HG03060 (cell line): Measurements from ENCODE around the gene DNM3.
"Not testable (repeated sequence)": the region's sequence is repeated elsewhere in the genome, so short reads cannot be mapped to it uniquely, and the experiment has no call there.

ENCODE experiments used
- ATAC-seq: cut with Tn5 transposase; IDR thresholded peaks from one replicate; pipeline ENCODE4 v1.9.1; 2021; ENCODE audit warnings: low read depth, moderate number of reproducible peaks; ENCODE audit not compliant: unreplicated experiment

DNM3 gene

DNA sequence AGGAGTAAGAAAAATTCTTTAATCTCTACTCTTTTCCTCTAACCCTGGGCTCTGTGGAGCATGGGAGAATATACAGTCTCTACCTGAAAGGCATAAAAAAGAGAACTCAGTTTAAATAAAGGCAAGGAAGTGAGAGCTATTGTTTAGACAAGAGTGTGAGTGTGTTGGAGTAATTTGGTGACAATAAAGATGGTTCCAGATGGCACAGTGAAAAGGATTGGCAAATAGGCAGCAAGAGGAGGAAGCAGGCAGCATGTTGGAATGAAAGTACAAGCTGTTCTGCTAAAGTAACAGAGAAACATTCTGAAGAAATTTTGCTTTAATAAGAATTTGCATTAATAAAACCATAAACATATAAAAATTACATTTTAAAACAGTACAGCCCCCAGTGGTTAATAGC lies 163.4 kb downstream of the DNM3 start:
- ATAC-seq, result no peak

DNA sequence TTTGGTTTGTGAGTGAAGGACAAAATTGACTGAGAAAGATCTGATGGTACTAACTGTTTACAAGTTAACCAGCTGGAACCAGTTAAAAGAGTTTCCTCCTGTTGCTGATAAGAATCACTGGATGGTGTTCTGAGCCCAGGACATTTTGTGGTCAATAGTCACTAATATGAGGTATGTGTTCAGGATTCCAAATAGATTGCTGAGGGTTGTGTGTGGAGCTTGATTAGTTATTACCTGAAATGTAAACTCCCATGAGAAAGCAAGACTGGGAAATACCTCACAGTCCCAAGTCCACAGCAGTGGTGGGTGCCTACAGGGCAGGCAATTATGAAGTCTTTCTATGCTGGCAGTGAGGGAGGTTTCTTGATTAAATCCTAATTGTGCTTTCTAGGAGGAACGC lies 164.6 kb downstream of the DNM3 start:
- ATAC-seq, result no peak

DNA sequence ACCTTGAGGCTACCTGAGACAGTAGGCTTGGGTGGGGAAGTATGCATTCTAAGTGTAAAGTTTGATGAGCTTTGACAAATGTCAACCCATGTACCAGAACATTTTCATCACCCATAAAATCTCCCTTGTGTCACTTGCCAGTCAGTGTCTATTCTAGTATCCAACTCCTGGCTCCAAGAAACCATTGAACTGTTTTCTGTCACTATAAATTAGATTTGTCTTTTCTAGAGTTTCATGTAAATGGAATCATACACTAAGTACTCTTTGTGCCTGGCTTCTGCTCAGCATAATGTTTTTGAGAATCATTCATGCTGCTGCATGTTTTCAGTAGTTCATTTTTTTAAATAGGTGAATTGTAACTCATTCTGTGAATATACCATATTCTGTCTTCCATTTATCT lies 165.4 kb downstream of the DNM3 start:
- no peak for ATAC-seq

DNA sequence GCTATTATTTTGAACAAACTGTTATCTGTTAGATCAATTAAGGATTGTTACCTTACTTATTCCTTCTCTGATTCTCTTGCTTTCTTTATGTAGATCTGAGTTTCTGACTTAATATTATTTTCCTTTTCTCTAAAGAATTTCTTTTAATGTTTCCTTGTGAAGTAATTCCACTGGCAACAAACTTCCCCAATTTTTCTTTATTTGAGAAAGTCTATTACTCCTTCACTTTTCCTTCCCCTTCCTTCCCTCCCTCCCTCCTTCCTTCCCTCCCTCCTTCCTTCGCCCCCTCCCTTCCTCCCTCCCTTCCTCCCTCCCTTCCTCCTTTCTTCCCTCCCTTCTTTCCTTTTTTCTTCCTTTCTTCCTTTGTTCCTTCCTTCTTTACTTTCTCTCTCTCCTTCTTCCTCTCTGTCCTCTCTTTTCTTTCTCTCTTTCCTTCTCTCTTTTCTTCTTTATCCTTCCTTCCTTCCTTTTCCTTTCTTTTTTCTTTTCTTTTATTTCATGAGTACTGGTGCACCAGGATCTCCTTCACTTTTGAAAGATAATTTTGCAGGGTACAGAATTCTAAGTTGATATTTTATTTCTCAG lies 177.5 kb downstream of the DNM3 start:
- no peak for ATAC-seq

DNA sequence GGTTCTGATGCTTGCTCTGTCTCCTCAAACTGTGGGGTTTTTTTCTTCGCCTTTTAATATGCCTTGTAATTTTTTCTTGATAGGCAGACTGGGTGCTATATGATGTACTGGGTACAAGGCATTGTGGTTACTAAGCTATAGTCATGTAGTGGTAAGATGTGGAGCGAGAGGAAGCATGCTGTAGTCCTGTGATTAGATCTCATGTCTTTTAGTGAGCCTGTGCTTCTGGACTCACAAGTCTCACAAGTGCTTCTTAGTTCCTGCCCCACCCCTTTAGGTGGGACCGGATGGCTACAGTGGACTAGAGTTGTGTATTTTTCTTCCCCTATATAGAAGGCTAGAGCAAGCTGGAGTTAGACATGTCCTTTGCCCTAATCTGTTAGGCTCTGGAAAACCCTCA lies 178.7 kb downstream of the DNM3 start:
- no peak for ATAC-seq

DNA sequence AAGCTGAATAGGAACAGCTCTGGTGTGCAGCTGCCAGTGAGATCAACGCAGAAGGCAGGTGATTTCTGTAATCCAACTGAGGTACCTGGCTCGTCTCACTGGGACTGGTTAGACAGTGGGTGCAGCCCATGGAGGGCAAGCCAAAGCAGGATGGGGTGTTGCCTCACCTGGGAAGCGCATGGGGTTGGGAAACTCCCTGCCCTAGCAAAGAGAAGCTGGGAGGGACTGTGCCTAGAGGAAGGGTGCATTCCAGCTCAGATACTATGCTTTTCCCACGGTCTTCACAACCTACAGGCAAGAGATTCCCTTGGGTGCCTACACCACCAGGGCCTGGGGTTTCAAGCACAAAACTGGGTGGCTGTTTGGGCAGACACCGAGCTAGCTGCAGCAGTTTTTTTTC lies 183.2 kb downstream of the DNM3 start:
- no peak for ATAC-seq

DNA sequence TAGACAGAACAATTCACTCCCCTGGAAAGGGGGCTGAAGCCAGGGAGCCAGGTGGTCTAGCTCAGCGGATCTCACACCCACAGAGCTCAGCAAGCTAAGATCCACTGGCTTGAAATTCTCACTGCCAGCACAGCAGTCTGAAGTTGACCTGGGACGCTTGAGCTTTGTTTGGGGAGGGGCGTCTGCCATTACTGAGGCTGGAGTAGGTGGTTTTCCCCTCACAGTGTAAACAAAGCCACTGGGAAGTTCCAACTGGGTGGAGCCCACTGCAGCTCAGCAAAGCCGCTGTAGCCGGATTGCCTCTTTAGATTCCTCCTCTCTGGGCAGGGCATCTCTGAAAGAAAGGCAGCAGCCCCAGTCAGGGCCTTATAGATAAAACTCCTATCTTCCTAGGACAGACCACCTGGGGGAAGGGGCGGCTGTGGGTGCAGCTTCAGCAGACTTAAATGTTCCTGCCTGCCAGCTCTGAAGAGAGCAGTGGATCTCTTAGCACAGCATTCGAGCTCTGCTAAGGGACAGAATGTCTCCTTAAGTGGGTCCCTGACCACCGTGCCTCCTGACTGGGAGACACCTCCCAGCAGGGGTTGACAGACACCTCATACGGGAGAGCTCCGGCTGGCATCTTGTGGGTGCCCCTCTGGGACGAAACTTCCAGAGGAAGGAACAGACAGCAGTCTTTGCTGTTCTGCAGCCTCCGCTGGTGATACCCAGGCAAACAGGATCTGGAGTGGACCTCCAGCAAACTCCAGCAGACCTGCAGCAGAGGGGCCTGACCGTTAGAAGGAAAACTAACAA lies 183.8 kb downstream of the DNM3 start:
- ATAC-seq, result not testable (repeated sequence)

DNA sequence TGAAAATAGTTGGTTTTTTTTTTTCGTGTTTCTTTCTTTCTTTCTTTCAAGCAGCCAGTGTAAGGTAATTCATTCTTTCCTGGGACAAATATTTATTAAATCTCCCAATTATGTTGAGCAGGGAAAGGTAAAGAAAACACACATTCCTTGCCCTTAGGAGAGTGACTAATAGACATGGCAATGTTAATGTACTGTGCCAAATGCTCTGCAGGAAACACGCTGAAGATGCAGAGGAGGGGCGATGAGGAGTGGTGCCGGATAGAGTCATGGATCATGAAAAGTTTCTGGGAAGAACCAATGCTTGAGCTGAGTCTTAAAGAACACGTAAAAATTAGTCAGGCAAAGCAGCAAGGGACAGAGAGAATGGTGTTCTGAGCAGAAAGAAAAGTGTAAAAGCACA lies 199.2 kb downstream of the DNM3 start:
- no peak for ATAC-seq

DNA sequence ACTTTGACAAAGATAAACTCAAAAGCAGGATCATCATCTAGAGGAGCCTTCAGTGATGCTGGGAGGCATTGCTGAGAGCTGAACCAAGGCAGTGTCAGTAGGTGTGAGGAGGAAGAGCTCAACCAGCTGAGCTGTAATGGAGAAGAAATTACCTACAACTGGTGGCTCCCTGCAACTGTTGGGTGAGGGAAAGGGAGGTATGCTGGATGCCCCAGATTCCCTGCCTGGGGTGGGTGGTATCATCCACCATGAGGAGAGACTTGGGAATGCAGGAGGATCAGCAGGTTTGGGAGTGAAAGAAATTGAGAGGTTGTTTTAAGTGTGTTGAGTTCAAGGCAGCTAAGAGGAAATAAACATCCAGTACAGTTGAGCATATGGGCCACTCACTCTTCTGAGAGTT lies 199.8 kb downstream of the DNM3 start:
- no peak for ATAC-seq

DNA sequence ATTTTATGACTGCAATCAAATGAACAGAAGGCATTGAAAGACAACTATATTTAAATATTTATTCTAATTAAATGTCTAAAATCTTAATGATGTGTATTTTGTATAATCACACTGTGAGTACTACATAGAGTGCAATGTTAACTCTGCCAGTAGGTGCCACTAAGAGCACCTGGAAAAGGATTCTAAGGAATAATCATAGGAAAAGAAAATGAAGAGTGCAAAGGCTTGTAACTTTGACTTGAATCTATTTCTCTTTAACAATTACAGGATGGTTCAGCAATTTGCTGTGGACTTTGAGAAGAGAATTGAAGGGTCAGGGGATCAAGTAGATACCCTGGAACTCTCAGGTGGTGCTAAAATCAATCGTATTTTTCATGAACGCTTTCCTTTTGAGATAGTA lies 200.4 kb downstream of the DNM3 start:
- ATAC-seq, result no peak

DNA sequence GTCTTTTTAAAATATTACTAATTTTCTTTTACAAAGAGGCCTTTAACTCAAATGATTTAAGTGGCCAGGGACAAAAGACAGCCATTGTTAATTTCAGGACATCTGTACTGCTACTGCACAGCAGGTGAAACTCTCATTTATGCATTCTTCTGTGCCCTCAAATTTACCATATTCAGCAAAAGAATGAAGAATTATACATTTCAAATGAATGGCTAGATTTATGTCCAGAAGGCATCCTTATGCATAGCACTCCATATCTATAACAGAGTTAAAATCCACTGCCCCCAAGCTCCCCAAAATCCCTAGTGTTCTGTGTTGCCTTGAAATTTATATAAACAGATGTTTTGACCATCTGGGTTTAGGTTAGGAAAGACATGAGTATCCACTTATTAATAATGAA lies 202.6 kb downstream of the DNM3 start:
- no peak for ATAC-seq

DNA sequence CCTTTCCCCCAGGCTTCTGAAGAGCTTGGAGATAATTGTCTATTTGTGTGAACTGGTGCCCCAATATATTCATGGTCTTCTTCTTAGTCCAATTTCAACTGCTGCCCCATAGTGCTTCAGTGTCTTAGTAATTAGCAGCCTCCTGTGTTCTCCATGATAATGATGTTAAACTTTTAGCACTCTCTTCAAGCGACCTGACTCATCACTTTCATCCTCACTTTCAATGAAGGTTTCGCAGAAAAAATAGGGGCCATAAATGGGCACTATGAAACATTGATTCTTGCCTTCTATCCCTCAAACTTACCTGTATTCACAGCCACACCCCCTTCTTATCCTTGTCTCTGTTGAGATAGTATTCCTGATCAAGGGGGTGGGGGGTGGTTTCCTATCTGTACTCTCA lies 210.6 kb downstream of the DNM3 start:
- no peak for ATAC-seq

DNA sequence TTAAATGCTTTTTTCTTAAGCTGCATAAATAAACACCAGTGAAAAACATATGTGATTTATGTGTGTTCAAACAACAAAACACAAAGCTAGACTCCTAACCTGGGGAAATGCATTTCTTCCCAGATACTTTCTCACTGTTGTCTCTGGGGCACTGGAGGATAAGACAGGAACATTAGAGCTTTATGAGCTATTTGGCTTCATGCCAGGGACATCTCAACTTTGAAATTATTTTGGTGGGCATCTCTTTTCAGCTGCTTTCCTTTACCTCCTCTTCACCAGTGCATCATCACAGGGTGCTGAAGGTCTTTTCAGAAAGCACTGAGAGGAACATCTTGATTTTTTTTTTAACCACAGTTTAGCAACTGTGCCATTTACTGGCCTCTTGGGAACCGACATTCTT lies 212.9 kb downstream of the DNM3 start:
- no peak for ATAC-seq

DNA sequence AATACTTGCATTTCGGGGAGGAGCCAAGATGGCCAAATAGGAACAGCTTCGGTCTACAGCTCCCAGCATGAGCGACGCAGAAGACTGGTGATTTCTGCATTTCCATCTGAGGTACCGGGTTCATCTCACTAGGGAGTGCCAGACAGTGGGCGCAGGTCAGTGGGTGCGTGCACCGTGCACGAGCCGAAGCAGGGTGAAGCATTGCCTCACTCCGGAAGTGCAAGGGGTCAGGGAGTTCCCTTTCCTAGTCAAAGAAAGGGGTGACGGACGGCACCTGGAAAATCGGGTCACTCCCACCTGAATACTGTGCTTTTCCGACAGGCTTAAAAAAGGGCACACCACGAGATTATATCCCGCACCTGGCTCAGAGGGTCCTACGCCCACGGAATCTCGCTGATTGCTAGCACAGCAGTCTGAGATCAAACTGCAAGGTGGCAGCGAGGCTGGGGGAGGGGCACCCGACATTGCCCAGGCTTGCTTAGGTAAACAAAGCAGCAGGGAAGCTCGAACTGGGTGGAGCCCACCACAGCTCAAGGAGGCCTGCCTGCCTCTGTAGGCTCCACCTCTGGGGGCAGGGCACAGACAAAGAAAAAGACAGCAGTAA lies 214.6 kb downstream of the DNM3 start:
- not testable (repeated sequence) for ATAC-seq

DNA sequence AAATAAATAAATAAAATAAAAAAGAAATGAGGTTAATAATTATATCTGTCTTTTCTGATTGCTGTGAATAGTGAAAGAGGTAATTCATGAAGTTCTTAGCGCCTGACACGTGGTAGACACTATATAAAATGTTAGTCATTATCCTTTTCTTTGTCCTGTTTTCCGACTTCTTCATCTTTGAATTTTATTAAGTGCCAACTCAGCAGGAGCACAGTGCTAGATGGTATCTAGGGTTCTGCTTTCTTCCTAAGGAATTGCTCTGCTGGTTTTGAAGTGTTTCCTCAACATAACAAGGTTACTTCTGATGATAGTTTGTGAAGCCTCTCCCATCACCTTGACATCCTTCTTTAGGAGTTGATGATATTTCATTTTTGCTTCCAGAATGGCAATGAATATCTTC lies 227.0 kb downstream of the DNM3 start:
- ATAC-seq, result no peak

DNA sequence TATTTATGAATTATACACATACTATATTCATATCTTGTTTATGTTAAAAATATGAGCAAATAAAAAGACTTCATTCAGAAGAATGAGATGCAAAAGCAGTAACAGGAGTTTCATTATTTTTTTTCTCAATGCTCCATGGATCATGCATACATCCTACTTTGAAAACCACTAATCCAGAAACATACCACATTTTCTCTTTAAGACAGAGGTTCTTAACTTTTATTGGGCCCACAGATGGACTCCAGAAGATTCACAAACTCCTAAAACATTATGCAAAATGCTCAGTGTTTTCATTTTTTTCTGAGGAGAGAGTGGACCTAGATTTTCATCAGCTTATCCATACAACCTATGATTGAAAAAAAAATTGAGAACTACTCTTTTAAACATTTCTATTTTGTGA lies 227.8 kb downstream of the DNM3 start:
- ATAC-seq, result no peak

DNA sequence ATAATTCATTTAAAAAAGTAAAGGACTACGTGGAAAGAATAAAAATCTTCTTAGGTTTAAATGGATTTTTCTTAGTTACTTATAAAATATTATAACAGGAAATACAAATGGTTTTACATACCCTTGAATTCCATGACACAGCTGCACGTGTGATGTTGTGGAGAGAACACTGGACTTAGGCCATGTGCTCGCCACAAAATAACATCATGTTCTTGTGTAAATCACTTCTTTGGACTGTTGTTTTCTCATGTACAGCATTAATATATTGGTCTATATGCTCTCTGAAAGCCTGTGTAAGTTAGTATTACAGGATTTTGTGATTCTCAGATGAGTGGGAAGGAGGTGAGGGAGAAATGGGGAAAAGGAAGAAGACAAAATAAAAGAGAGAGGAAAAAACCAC lies 228.2 kb downstream of the DNM3 start:
- no peak for ATAC-seq

DNA sequence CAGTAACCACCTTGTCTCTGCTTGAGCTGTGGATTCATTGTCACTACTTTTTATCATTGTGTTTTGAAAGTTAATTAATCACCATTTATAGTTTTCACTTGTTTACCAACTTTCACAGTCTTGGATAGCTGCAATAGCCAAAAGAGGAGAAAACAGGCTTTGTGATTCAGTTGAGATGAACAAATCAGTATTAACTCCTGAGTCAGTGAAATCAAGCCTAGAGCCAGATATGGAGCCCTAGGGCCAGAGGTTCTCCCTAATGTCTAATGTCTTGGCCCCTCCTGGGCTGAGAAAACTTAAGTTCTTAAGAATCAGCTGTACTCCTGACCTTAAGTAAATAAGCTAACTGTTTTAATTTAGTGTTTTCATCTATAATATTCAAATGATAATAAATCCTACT lies 228.8 kb downstream of the DNM3 start:
- ATAC-seq, result no peak

DNA sequence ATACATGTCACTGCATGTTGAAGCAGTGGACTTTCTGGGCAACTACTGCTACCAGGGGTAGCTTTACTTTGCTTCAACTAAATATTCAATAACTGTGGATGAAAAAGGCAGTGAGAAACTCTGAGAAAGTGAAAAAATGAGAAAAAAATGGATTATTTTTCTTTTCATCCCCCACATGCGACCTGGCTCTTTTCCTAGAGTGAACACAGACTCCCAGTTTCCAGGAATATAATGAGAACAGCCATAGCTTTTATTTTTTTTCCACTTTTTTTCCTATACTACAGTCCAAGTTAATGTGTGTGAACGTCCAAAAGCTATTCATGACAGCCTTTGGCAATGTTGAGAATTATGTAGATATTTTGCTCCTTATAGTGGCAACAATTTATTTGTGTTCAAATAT lies 230.4 kb downstream of the DNM3 start:
- ATAC-seq, result no peak

DNA sequence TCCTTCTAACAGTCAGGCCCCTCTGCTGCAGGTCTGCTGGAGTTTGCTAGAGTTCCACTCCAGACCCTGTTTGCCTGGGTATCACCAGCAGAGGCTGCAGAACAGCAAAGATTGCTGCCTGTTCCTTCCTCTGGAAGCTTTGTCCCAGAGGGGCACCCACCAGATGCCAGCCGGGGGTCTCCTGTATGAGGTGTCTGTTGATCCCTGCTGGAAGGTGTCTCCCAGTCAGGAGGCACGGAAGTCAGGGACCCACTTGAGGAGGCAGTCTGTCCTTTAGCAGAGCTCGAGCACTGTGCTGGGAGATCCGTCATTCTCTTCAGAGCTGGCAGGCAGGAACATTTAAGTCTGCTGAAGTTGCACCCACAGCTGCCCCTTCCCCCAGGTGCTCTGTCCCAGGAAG lies 238.6 kb downstream of the DNM3 start:
- not testable (repeated sequence) for ATAC-seq

DNA sequence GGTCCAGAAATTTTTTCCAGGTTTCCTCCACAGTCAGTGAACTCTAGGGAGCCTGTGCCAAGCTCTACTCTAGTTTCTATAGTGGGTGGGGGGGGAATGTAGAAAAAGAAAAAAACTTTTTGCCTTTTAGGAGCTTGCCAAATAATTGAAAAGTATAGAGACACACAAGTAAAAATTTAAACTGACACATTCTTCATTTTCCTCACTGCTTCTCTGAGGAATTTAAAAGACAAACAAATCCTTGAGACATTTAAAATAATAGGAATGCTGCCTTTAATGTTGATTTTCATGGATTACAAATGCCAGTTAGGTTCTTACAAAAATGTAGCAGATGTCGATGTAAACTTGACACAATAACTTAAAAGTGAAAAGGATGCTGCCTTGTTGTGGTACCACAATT lies 241.9 kb downstream of the DNM3 start:
- no peak for ATAC-seq

DNA sequence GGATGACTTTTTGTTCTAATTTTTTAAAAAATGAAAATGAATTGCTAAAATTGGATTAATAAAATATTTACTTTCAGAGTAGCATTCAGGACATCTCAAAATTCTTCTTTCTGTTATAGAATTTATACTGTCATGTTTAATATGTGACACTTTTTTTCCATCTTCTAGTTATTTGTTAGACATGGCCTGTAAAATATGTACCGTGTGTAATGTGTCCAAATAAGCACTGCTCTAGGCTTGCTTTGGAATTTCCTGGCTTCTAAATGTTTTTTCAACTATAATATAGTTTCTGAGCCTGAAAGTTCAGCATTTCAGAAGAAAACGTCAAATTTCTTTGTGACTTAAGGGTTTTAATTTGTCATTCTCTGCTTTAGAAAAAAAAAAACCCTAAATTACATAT lies 243.6 kb downstream of the DNM3 start:
- ATAC-seq, result no peak
